H9 (cell line): ENCODE results near the gene ENPP7. TPM values are rescaled to one million over a fixed set of nuclear protein-coding genes. Genes with fewer than 3 reads are reported as not detected.

Source experiments
- DNase-seq: peaks from one replicate; pipeline ENCODE4 v3.0.0-alpha.2; 2017
- H2AFZ ChIP-seq: one replicate; pipeline ENCODE4 v1.6.1; 2013; ENCODE audit warnings: mild to moderate bottlenecking, low read length, control low read depth, moderate library complexity
- H2AK5ac ChIP-seq: 2 replicates; pipeline ENCODE4 v1.6.1; 2013; ENCODE audit warnings: low read length, control low read depth, mixed read lengths; ENCODE audit not compliant: insufficient read length
- H2BK120ac ChIP-seq: one replicate; pipeline ENCODE4 v1.6.1; 2013; ENCODE audit warnings: low read depth, mild to moderate bottlenecking, low read length, control low read depth, inconsistent platforms; ENCODE audit not compliant: poor library complexity, severe bottlenecking
- H2BK12ac ChIP-seq: 2 replicates; pipeline ENCODE4 v1.6.1; 2013; ENCODE audit warnings: low read length, control low read depth, mixed read lengths, low read depth; ENCODE audit not compliant: insufficient read length
- H2BK15ac ChIP-seq: 2 replicates; pipeline ENCODE4 v1.6.1; 2013; ENCODE audit warnings: low read depth, low read length, control low read depth
- H2BK20ac ChIP-seq: one replicate; pipeline ENCODE4 v1.6.1; 2013; ENCODE audit warnings: low read depth, mild to moderate bottlenecking, low read length, control low read depth, inconsistent platforms; ENCODE audit not compliant: poor library complexity, severe bottlenecking
- H2BK5ac ChIP-seq: 2 replicates; pipeline ENCODE4 v1.6.1; 2013; ENCODE audit warnings: low read length, control low read depth, mixed read lengths; ENCODE audit not compliant: insufficient read length
- H3K14ac ChIP-seq: 2 replicates; pipeline ENCODE4 v1.6.1; 2013; ENCODE audit warnings: low read length, control low read depth; ENCODE audit not compliant: insufficient read depth
- H3K18ac ChIP-seq: 2 replicates; pipeline ENCODE4 v1.6.1; 2013; ENCODE audit warnings: low read depth, mild to moderate bottlenecking, mixed read lengths, low read length, control low read depth; ENCODE audit not compliant: insufficient read length
- H3K23ac ChIP-seq: 2 replicates; pipeline ENCODE4 v1.6.1; 2013; ENCODE audit warnings: low read length, control low read depth, mixed read lengths, low read depth; ENCODE audit not compliant: insufficient read length
- H3K23me2 ChIP-seq: 2 replicates; pipeline ENCODE4 v1.6.1; 2013; ENCODE audit warnings: low read depth, mild to moderate bottlenecking, mixed read lengths, low read length, control low read depth; ENCODE audit not compliant: insufficient read length, poor library complexity, severe bottlenecking
- H3K27ac ChIP-seq: 2 replicates; pipeline ENCODE4 v1.5.1; 2013; ENCODE audit warnings: low read length, control low read depth, mixed read lengths, low read depth; ENCODE audit not compliant: insufficient read length
- H3K27me3 ChIP-seq: 2 replicates; pipeline ENCODE4 v1.6.1; 2013; ENCODE audit warnings: low read length, control low read depth, inconsistent platforms; ENCODE audit not compliant: insufficient read depth
- H3K4ac ChIP-seq: 2 replicates; pipeline ENCODE4 v1.6.1; 2013; ENCODE audit warnings: low read depth, mild to moderate bottlenecking, control low read depth, inconsistent platforms, low read length, moderate library complexity
- H3K4me1 ChIP-seq: 2 replicates; pipeline ENCODE4 v1.6.1; 2013; ENCODE audit warnings: low read length, control low read depth, inconsistent platforms; ENCODE audit not compliant: insufficient read depth
- H3K4me2 ChIP-seq: 2 replicates; pipeline ENCODE4 v1.6.1; 2013; ENCODE audit warnings: low read length, control low read depth, mixed read lengths; ENCODE audit not compliant: insufficient read length, insufficient read depth
- H3K56ac ChIP-seq: 2 replicates; pipeline ENCODE4 v1.6.1; 2013; ENCODE audit warnings: low read depth, mild to moderate bottlenecking, mixed read lengths, low read length, control low read depth; ENCODE audit not compliant: insufficient read length
- H3K79me1 ChIP-seq: 2 replicates; pipeline ENCODE4 v1.6.1; 2013; ENCODE audit warnings: low read depth, mild to moderate bottlenecking, moderate library complexity, low read length, control low read depth, inconsistent platforms; ENCODE audit not compliant: insufficient read depth, poor library complexity, severe bottlenecking
- H3K79me2 ChIP-seq: 2 replicates; pipeline ENCODE4 v1.6.1; 2013; ENCODE audit warnings: low read length, control low read depth, inconsistent platforms; ENCODE audit not compliant: insufficient read depth
- H3K9ac ChIP-seq: 2 replicates; pipeline ENCODE4 v1.6.1; 2013; ENCODE audit warnings: low read length, control low read depth, mixed read lengths; ENCODE audit not compliant: insufficient read length; ENCODE audit errors: extremely low read depth
- H3K9me3 ChIP-seq: one replicate; pipeline ENCODE4 v1.6.1; 2013; ENCODE audit warnings: low read depth, low read length, inconsistent platforms; ENCODE audit not compliant: control insufficient read depth
- H3T11ph ChIP-seq: one replicate; pipeline ENCODE4 v1.6.1; 2013; ENCODE audit warnings: mild to moderate bottlenecking, low read length, control low read depth, inconsistent platforms
- H4K20me1 ChIP-seq: one replicate; pipeline ENCODE4 v1.6.1; 2013; ENCODE audit not compliant: control insufficient read depth, insufficient read length, insufficient read depth
- H4K5ac ChIP-seq: 2 replicates; pipeline ENCODE4 v1.6.1; 2013; ENCODE audit warnings: low read depth, mild to moderate bottlenecking, mixed read lengths, low read length, control low read depth; ENCODE audit not compliant: insufficient read length
- H4K8ac ChIP-seq: replicated peaks from 2 replicates; pipeline ENCODE4 v1.6.1; 2013; ENCODE audit warnings: low read length, control low read depth, mixed read lengths, low read depth; ENCODE audit not compliant: insufficient read length
- H4K91ac ChIP-seq: 2 replicates; pipeline ENCODE4 v1.6.1; 2013; ENCODE audit warnings: low read depth, mild to moderate bottlenecking, moderate library complexity, mixed read lengths, low read length, control low read depth; ENCODE audit not compliant: insufficient read length
- H3K27ac Mint-ChIP-seq, 3 experiments: 2 replicates in 2 of 3; 3 replicates in 1 of 3; pipeline ENCODE4 v1.8.0; 2020 to 2021; ENCODE audit warnings: mixed read lengths in 3 of 3, mild to moderate bottlenecking in 1 of 3, moderate library complexity in 1 of 3
- H3K27me3 Mint-ChIP-seq: 2 replicates; pipeline ENCODE4 v1.8.0; 2021; ENCODE audit warnings: low read depth, mild to moderate bottlenecking, moderate library complexity, mixed read lengths
- H3K36me3 Mint-ChIP-seq, 3 experiments: 2 replicates in 2 of 3; 3 replicates in 1 of 3; pipeline ENCODE4 v1.8.0; 2020 to 2021; ENCODE audit warnings: low read depth in 3 of 3, mixed read lengths in 3 of 3; ENCODE audit not compliant: insufficient read depth in 1 of 3
- H3K4me1 Mint-ChIP-seq, 2 experiments: 2 replicates each; pipeline ENCODE4 v1.8.0; 2020; ENCODE audit warnings: mixed read lengths in 2 of 2
- H3K4me3 Mint-ChIP-seq, 2 experiments: 2 replicates in 1 of 2; 3 replicates in 1 of 2; pipeline ENCODE4 v1.8.0; 2020 to 2021; ENCODE audit warnings: mild to moderate bottlenecking in 2 of 2, mixed read lengths in 2 of 2, moderate library complexity in 1 of 2
- H3K9me3 Mint-ChIP-seq, 2 experiments: 2 replicates in 1 of 2; 3 replicates in 1 of 2; pipeline ENCODE4 v1.8.0; 2020; ENCODE audit warnings: mild to moderate bottlenecking in 2 of 2, mixed read lengths in 2 of 2, moderate library complexity in 1 of 2
- WGBS: extraction: QIAGEN DNeasy Blood & Tissue Kit; methylation state at CpG from one replicate; pipeline ENCODE4 v1.1.7; 2013; ENCODE audit warnings: missing lambda C conversion rate, low lambda C conversion rate, mixed read lengths; ENCODE audit not compliant: insufficient read length; ENCODE audit errors: extremely low coverage; 5-methylcytosine and 5-hydroxymethylcytosine counted together
- total RNA-seq: library from RNA; stranded (reverse); gene quantifications from 2 replicates; pipeline ENCODE4 v1.2.1, GENCODE V29; 2021
- TF ChIP-seq, protein P1 (sequence below): fragments of 200-600 bp; sonication (generic); conservative IDR thresholded peaks from 3 replicates; pipeline ENCODE4 v1.8.0; 2021; ENCODE audit warnings: antibody characterized with exemption, mild to moderate bottlenecking

ENPP7 gene
- total RNA-seq, 1 experiment from 2014 or later, result not detected

GRCh38 chr17:79761894-79762589, 31.3 kb downstream of the ENPP7 start:
- H4K8ac ChIP-seq, result no peak overlapping the region
- Mint-ChIP-seq H3K4me3 (no peak overlapping the region), H3K27me3 (no peaks in the 10 kb centered on the region; the same call in none of the 2 replicates), H3K4me1 (0 out of 4 replicates have a peak, but pooled peaks cover 0 to 2% of the 10 kb centered on the region in 2 experiments), H3K27ac (no peak overlapping the region; a peak in 1 of 7 replicates), H3K36me3 (no peaks in the 10 kb centered on the region), H3K9me3 (no peaks in the 10 kb centered on the region)
- H2AK5ac ChIP-seq, result no peak overlapping the region
- no peak overlapping the region for H3K27ac ChIP-seq
- no peak overlapping the region for H3K56ac ChIP-seq
- no peak overlapping the region for H4K5ac ChIP-seq
- H2AFZ ChIP-seq, result no peak overlapping the region
- no peaks in the 10 kb centered on the region for H3K79me1 ChIP-seq
- no peaks in the 10 kb centered on the region for H4K20me1 ChIP-seq
- no peak overlapping the region for H2BK12ac ChIP-seq
- H3K4me1 ChIP-seq, result no peaks in the 10 kb centered on the region
- H4K91ac ChIP-seq, result no peak overlapping the region
- DNase-seq, result no peak
- H3K27me3 ChIP-seq, result no peaks in the 10 kb centered on the region
- WGBS, result no CpG with 5 or more reads among the region's 19 CpGs
- TF ChIP-seq, protein P1, sequence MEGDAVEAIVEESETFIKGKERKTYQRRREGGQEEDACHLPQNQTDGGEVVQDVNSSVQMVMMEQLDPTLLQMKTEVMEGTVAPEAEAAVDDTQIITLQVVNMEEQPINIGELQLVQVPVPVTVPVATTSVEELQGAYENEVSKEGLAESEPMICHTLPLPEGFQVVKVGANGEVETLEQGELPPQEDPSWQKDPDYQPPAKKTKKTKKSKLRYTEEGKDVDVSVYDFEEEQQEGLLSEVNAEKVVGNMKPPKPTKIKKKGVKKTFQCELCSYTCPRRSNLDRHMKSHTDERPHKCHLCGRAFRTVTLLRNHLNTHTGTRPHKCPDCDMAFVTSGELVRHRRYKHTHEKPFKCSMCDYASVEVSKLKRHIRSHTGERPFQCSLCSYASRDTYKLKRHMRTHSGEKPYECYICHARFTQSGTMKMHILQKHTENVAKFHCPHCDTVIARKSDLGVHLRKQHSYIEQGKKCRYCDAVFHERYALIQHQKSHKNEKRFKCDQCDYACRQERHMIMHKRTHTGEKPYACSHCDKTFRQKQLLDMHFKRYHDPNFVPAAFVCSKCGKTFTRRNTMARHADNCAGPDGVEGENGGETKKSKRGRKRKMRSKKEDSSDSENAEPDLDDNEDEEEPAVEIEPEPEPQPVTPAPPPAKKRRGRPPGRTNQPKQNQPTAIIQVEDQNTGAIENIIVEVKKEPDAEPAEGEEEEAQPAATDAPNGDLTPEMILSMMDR, result no peak
- no peak overlapping the region for H2BK20ac ChIP-seq
- H2BK120ac ChIP-seq, result no peak overlapping the region
- no peak overlapping the region for H3K9ac ChIP-seq
- H3K79me2 ChIP-seq, result no peaks in the 10 kb centered on the region
- H2BK5ac ChIP-seq, result no peak overlapping the region
- no peak overlapping the region for H3K23ac ChIP-seq
- H3K23me2 ChIP-seq, result no peaks in the 10 kb centered on the region
- no peaks in the 10 kb centered on the region for H3K9me3 ChIP-seq
- H2BK15ac ChIP-seq, result no peak overlapping the region
- no peak overlapping the region for H3K18ac ChIP-seq
- no peak overlapping the region for H3K4ac ChIP-seq
- peak overlapping the region; percentile 13; the same call in 1 of the 2 replicates for H3K14ac ChIP-seq
- H3K4me2 ChIP-seq, result no peak overlapping the region
- no peak overlapping the region for H3T11ph ChIP-seq
